Stimulated activated CD4-positive, alpha-beta T cell treated with anti-CD3 and anti-CD28 coated beads, Interleukin-15, amount 100 ng/mL, for 24 hours (primary cell): Measurements from ENCODE around the gene SKIC3.

ENCODE experiments used
- DNase-seq: peaks from one replicate; pipeline ENCODE4 v3.0.0-alpha.2; 2020

The SKIC3 gene

GRCh38 chr5:95530416-95530815, 24.4 kb downstream of the SKIC3 start:
- no peak for DNase-seq

DNA sequence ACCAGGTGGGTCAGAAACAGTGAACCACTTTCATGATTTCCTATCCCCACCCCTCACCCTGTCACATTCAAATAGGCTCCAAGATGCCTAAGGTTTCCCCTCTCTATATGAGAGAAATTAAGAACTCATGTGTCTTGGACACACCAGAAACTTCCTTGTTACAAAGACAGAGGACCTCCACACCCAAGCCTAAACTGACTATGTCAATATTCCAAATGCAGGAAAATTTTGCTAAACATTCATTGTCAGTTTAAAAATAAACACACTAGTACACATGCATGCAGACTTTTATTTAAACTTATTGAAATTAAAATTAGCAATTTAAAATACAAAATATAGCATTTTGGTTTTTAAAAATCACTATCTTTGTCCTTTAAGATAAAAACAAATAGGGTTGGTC, 26.2 kb downstream of the SKIC3 start:
- DNase-seq = no peak

DNA sequence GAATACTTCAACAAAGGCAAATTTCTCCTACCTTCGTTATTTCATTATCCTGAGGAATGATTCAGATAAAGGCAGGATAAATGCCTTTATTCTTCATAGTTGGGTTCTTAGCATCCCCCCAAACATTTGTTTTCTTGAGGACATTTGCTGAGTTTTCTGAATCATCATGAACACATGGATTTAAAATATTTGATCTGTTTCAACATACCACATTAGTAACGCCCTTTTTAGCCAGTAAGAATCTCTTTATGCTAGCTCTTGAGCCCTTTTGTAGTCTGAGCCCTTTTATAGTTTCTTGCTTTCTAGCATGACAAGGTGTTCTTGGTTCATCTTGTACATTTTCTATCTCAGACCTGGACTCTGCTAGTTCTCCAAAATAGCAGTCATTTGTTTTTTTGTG, 27.9 kb downstream of the SKIC3 start:
- no peak for DNase-seq

- DNase-seq = no peak
Measured at GRCh38 chr5:95524423-95524822, 30.4 kb downstream of the SKIC3 start.

DNA sequence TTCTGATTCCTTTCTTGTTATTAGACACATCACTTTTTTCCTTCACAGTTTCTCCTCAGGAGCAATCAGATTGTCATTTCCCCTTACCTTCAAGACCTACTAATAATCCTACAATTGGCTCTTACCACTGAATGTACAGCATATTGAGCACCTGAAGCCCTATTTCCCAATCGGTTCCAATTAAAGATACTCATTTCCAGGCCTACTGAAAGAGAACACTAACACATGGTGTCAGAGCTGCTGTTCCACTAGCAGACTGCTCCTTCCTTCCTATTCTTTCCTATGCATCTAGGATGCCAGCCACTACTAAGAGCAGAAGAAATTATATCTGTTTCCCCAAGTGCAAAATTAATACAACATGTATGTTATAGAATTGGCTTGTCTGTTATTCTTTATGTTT, 34.6 kb downstream of the SKIC3 start:
- no peak for DNase-seq

DNA sequence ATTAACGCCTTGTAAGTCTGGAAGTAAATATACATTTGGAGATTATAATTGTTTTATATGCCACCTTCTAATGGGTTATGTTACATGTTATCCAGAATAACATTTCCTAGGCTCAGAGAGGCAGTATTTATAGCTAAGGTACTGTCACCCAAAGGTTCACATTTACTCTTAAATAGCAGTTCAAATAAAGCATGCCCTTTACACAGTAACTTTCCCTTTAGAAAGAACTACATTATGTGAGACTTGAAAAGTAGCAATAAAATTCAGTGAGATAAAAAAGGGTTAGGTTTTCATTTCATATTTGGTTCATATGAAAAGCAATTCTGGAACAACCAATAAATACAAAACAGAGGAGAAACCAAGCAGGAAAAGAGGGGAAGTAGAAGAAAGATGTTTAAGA, 35.1 kb downstream of the SKIC3 start:
- no peak for DNase-seq

DNA sequence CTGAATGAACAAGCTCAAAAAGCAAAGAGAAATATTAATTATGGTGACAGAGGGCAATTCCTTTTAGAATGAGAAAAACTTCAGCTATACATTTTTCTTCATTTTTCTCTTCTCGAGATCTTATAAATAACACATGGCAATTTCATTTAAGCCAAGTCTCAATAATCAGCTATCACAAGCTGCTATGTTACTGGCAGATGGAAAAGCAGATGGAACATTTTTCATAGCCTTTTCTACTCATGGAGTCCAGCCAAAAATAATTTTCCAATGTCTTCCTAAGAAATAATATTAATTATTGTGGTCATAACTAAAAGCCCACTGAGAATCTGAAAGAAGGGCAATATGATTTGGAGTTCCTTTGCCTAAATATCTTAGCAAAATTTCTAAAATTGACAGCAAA, 35.6 kb downstream of the SKIC3 start:
- no peak for DNase-seq

DNA sequence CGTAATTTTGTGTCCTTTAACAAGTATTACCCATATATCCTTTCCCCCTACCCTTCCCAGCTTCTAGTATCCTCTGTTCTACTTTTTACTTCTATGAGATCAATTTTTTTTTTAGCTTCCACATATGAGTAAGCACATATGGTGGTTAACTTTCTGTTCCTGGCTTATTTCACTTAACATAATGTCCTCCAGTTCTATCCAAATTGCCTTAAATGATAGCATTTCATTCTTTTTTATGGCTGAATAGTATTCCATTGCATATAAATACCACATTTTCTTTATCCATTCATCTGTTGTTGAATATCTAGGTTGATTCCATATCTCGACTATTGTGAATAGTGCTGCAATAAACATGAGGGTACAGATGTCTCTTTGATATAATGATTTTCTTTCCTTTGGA, 36.4 kb downstream of the SKIC3 start:
- DNase-seq = no peak

DNA sequence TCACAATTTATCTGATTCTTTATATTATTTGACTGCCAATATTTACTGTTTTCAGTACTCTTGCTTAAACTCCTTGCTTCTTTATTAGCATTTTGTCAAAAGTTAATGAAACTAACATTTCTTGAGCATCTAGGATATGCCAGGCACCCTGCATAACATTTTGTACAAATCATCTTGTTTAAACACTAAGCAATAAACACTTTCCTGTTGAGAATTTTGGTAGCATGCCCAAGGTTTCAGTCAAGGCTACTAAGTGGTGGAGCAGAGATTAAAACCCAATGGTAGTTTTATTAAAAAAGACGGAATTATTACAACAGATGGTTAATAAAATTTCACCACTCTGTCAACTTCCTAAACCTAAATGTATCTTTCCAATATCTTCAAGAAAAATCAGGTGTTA, 43.2 kb downstream of the SKIC3 start:
- DNase-seq = no peak

- no peak for DNase-seq
Measured at GRCh38 chr5:95508550-95508949, 46.2 kb downstream of the SKIC3 start.
